Activated naive CD8-positive, alpha-beta T cell (primary cell): ENCODE results near the gene BORCS8.

ENCODE experiments used
- H3K27ac Mint-ChIP-seq: one replicate; pipeline ENCODE4 v1.8.0; 2021; ENCODE audit warnings: mixed read lengths
- H3K27me3 Mint-ChIP-seq: one replicate; pipeline ENCODE4 v1.8.0; 2021; ENCODE audit warnings: mixed read lengths
- H3K36me3 Mint-ChIP-seq: one replicate; pipeline ENCODE4 v1.8.0; 2021; ENCODE audit warnings: mixed read lengths
- H3K4me1 Mint-ChIP-seq: one replicate; pipeline ENCODE4 v1.8.0; 2021; ENCODE audit warnings: low read depth, mixed read lengths
- H3K4me3 Mint-ChIP-seq: one replicate; pipeline ENCODE4 v1.8.0; 2021; ENCODE audit warnings: mild to moderate bottlenecking, mixed read lengths
- H3K9me3 Mint-ChIP-seq: one replicate; pipeline ENCODE4 v1.8.0; 2021; ENCODE audit warnings: low read depth, mixed read lengths

BORCS8 gene

GRCh38 chr19:19192078-19192882 is at the start of gene BORCS8, which contains the start of gene RFXANK:
TSS of gene BORCS8 (minus strand) at chr19:19192152. CDS start at chr19:19192117, 35 bp downstream.
TSS of gene RFXANK (plus strand) at chr19:19192258. CDS start at chr19:19193947, 1,689 bp downstream.
- Mint-ChIP-seq H3K27ac (peak within 1 kb of the TSS; percentile 98), H3K36me3 (no peaks in the 10 kb centered on the region), H3K4me1 (peaks cover 39% of the 10 kb centered on the region), H3K27me3 (no peaks in the 10 kb centered on the region), H3K9me3 (no peaks in the 10 kb centered on the region), H3K4me3 (peak within 1 kb of the TSS; percentile 97)

DNA sequence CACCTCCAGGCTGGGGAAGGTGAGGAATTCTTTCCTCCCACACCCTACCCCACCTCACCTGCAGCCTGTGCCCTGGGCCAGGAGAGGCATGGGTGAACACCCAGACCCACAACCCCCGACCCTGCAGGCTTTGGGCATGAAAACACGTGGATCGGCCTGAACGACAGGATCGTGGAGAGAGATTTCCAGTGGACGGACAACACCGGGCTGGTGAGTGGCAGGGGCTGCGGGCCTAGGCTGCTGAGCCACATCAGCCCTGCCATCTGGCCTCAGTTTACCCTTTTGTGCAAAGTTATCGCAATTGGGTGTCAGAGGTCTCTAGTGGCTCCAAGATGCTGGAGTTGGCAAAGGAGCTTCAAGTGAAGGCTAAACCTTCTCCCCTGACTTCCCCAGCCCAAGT is 48.5 kb upstream of the BORCS8 start:
- H3K27ac Mint-ChIP-seq, result no peak overlapping the region
- peaks cover 6% of the 10 kb centered on the region for H3K9me3 Mint-ChIP-seq
- H3K4me3 Mint-ChIP-seq, result no peak overlapping the region
- H3K27me3 Mint-ChIP-seq, result peaks cover 15% of the 10 kb centered on the region
- no peaks in the 10 kb centered on the region for H3K4me1 Mint-ChIP-seq
- peaks cover 2% of the 10 kb centered on the region for H3K36me3 Mint-ChIP-seq

DNA sequence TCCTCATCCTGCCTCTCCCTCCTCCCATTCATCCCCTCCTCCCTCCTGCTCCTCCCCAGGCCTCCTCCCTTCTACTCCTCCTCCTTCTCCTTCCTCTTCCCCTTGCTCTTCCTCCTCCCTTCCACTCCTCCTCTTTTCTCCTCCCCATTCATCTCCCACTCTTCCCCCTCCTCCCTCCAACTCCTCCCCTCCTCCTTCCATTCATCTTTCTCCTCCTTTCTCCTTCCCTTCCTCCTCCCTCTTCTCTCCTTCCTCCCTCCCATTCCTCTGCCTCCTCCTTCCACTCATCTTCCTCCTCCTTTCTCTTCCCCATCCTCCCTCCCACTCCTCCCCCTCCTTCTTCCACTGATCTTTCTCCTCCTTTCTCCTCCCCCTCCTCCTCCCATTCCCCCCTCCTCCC is 47.7 kb upstream of the BORCS8 start:
- Mint-ChIP-seq H3K4me1 (no peaks in the 10 kb centered on the region), H3K27ac (no peak overlapping the region), H3K36me3 (peaks cover 2% of the 10 kb centered on the region), H3K9me3 (peaks cover 6% of the 10 kb centered on the region), H3K27me3 (peaks cover 15% of the 10 kb centered on the region), H3K4me3 (no peak overlapping the region)

DNA sequence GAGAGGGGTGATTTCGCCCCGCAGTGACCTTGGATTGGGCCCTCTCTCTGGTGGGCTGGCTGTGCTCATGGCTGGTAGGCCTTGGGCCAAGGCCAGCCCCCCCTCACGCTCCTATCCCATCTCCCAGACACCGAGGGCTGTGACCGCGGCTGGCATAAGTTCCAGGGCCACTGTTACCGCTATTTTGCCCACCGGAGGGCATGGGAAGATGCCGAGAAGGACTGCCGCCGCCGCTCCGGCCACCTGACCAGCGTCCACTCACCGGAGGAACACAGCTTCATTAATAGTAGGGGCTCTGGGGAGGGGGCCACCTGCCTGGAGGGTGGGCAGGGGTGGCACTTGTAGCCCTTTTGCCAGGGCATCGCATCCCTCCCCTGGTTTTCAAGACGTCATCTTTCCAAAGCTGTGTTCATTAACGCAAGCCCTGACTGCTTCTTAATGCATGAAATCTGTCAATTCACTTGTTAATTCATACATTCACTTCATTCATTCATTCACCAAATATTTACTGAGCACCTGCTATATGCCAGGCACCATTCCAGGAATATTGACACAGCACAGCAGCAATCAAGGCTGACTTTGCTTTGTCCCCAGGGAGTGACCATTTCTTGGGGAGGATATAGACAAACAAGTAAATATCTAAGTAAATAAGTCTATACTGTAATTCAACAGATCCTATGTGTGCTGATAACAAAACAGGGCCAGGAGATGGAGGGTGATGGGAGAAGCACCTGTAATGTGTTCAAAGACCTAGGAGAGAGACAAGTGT is 46.4 kb upstream of the BORCS8 start:
- peaks cover 2% of the 10 kb centered on the region for H3K36me3 Mint-ChIP-seq
- peaks cover 15% of the 10 kb centered on the region for H3K27me3 Mint-ChIP-seq
- H3K9me3 Mint-ChIP-seq, result peaks cover 6% of the 10 kb centered on the region
- H3K4me1 Mint-ChIP-seq, result no peaks in the 10 kb centered on the region
- H3K27ac Mint-ChIP-seq, result no peak overlapping the region
- H3K4me3 Mint-ChIP-seq, result no peak overlapping the region

DNA sequence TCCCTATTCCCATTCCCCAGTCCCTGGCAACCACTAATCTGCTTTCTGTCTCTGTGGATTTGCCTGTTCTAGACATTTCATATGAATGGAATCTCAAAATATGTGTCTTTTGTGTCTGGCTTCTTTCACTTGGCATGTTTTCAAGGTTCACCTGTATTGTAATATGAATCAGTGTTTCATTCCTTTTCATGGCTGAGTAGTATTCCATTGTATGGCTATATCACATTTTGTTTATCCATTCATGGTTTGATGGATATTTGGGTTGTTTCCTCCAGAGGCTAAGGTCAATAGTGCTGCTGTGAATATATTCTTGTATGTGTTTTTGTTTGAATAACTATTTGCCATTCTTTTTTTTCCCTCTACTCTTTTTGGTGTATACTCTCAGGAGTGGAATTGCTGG is 44.2 kb upstream of the BORCS8 start:
- H3K9me3 Mint-ChIP-seq, result peaks cover 6% of the 10 kb centered on the region
- no peaks in the 10 kb centered on the region for H3K4me1 Mint-ChIP-seq
- peaks cover 2% of the 10 kb centered on the region for H3K36me3 Mint-ChIP-seq
- H3K27ac Mint-ChIP-seq, result no peak overlapping the region
- no peak overlapping the region for H3K4me3 Mint-ChIP-seq
- H3K27me3 Mint-ChIP-seq, result peaks cover 14% of the 10 kb centered on the region

- peaks cover 2% of the 10 kb centered on the region for H3K36me3 Mint-ChIP-seq
- peaks cover 10% of the 10 kb centered on the region for H3K27me3 Mint-ChIP-seq
- H3K9me3 Mint-ChIP-seq, result peaks cover 6% of the 10 kb centered on the region
- no peak overlapping the region for H3K27ac Mint-ChIP-seq
- no peaks in the 10 kb centered on the region for H3K4me1 Mint-ChIP-seq
- H3K4me3 Mint-ChIP-seq, result no peak overlapping the region
Measured at GRCh38 chr19:19234220-19234816, 42.4 kb upstream of the BORCS8 start.

DNA sequence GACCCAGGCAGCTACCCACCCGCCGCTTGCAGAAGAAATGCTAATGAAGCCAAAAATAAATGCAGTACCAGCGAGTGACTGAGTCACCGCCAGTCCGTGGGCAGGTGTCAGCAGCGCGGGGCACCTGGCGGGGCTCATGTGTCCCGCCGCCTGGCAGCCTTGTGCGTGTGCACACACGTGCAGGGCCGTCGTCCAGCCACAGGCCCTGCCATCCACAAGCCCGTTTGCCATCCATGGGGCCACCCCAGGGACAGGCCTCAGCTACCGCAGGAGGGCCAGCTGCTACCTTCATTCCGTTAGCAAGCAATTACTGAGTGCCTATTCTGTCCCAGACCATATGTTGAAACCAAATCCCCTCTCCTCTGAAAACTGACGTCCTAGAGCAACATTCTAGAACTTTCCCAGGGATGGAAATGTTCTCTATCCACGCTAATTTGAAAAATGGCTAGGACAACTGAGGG is 40.3 kb upstream of the BORCS8 start:
- peaks cover 2% of the 10 kb centered on the region for H3K27me3 Mint-ChIP-seq
- peaks cover 6% of the 10 kb centered on the region for H3K9me3 Mint-ChIP-seq
- H3K4me3 Mint-ChIP-seq, result no peak overlapping the region
- H3K36me3 Mint-ChIP-seq, result peaks cover 2% of the 10 kb centered on the region
- H3K4me1 Mint-ChIP-seq, result no peaks in the 10 kb centered on the region
- H3K27ac Mint-ChIP-seq, result no peak overlapping the region

DNA sequence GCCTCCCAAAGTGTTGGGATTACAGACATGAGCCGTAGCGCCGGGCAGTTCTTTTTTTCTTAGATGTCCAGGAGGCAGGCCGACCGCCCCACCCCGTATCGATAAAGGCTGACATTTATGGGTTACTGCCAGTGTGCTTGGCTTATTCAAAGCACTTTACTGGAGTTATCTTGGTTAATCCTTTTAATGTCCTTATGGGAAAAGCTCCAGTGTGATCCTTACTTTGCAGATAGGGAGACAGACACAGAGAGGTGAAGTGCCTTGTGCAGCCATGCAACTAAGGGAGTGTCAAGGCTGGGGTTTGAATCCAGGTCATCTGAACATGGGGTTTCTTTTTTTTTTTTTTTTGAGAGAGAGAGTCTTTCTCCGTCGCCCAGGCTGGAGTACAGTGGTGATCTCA is 39.0 kb upstream of the BORCS8 start:
- Mint-ChIP-seq H3K9me3 (peaks cover 3% of the 10 kb centered on the region), H3K27ac (no peak overlapping the region), H3K4me1 (no peaks in the 10 kb centered on the region), H3K36me3 (no peaks in the 10 kb centered on the region), H3K4me3 (no peak overlapping the region), H3K27me3 (peaks cover 2% of the 10 kb centered on the region)

- Mint-ChIP-seq H3K27ac (no peak overlapping the region), H3K27me3 (peaks cover 2% of the 10 kb centered on the region), H3K36me3 (no peaks in the 10 kb centered on the region), H3K4me1 (peaks cover 4% of the 10 kb centered on the region), H3K9me3 (no peaks in the 10 kb centered on the region), H3K4me3 (no peak overlapping the region)
Measured at GRCh38 chr19:19229701-19230100, 37.7 kb upstream of the BORCS8 start.

- H3K9me3 Mint-ChIP-seq, result no peaks in the 10 kb centered on the region
- no peak overlapping the region for H3K27ac Mint-ChIP-seq
- H3K27me3 Mint-ChIP-seq, result peaks cover 2% of the 10 kb centered on the region
- peaks cover 4% of the 10 kb centered on the region for H3K4me1 Mint-ChIP-seq
- H3K4me3 Mint-ChIP-seq, result no peak overlapping the region
- H3K36me3 Mint-ChIP-seq, result no peaks in the 10 kb centered on the region
Measured at GRCh38 chr19:19227217-19227616, 35.3 kb upstream of the BORCS8 start.

GRCh38 chr19:19226663-19227062 is 34.7 kb upstream of the BORCS8 start:
- no peak overlapping the region for H3K4me3 Mint-ChIP-seq
- no peaks in the 10 kb centered on the region for H3K9me3 Mint-ChIP-seq
- no peak overlapping the region for H3K27ac Mint-ChIP-seq
- H3K36me3 Mint-ChIP-seq, result no peaks in the 10 kb centered on the region
- H3K27me3 Mint-ChIP-seq, result peaks cover 2% of the 10 kb centered on the region
- H3K4me1 Mint-ChIP-seq, result peaks cover 4% of the 10 kb centered on the region

GRCh38 chr19:19226204-19226603 is 34.3 kb upstream of the BORCS8 start:
- no peaks in the 10 kb centered on the region for H3K9me3 Mint-ChIP-seq
- H3K27me3 Mint-ChIP-seq, result peaks cover 2% of the 10 kb centered on the region
- H3K27ac Mint-ChIP-seq, result no peak overlapping the region
- no peak overlapping the region for H3K4me3 Mint-ChIP-seq
- no peaks in the 10 kb centered on the region for H3K36me3 Mint-ChIP-seq
- peaks cover 4% of the 10 kb centered on the region for H3K4me1 Mint-ChIP-seq

- peaks cover 2% of the 10 kb centered on the region for H3K27me3 Mint-ChIP-seq
Measured at GRCh38 chr19:19224852-19225494, 33.0 kb upstream of the BORCS8 start.

GRCh38 chr19:19224150-19224851 is 32.3 kb upstream of the BORCS8 start:
- H3K4me1 Mint-ChIP-seq, result peaks cover 4% of the 10 kb centered on the region
- H3K27me3 Mint-ChIP-seq, result peaks cover 2% of the 10 kb centered on the region
- no peaks in the 10 kb centered on the region for H3K9me3 Mint-ChIP-seq
- peak overlapping the region; percentile 46 for H3K4me3 Mint-ChIP-seq
- no peak overlapping the region for H3K27ac Mint-ChIP-seq
- H3K36me3 Mint-ChIP-seq, result no peaks in the 10 kb centered on the region

More at GRCh38 chr19:19224852-19225494, 33.0 kb upstream of the BORCS8 start:
- Mint-ChIP-seq H3K27ac (no peak overlapping the region), H3K9me3 (no peaks in the 10 kb centered on the region), H3K36me3 (no peaks in the 10 kb centered on the region), H3K4me1 (peaks cover 4% of the 10 kb centered on the region), H3K4me3 (peak overlapping the region; percentile 75)
